UCSD-AML1 (cell line): ENCODE results near the gene CACNA1C.

ENCODE experiments used
- DNase-seq: peaks from one replicate; lab custom pipeline; 2025; ENCODE audit not compliant: unreplicated experiment; lab: John Stamatoyannopoulos, UW

The CACNA1C gene

GRCh38 chr12:2334689-2335088 is 281.9 kb downstream of the CACNA1C start:
- DNase-seq, result no peak

- no peak for DNase-seq
These were observed 282.3 kb downstream of the CACNA1C start for GRCh38 chr12:2335109-2335508.

- DNase-seq, result no peak
These were observed 282.7 kb downstream of the CACNA1C start for GRCh38 chr12:2335513-2335912.

- no peak for DNase-seq
These were observed 283.1 kb downstream of the CACNA1C start for GRCh38 chr12:2335916-2336315.

DNA sequence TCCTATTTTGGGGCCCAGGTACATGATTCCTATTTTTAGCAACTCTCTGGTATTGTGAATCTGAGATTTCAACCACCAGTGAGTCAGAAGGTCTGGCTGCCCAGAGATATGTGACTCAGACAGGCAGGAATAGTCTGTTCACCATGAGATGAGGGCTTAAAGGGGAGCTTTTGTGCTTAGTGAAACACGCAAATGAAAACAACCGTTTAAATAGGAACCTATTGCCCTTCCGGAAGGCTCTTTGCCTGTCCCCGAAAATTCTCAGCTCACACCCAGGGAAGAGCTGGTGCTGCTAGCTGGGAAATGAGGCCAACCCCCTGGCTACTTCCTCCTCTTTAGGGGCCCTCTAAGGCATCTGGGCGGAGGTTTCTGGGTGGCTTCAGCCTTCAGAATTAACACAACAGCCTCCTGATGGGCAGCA is 283.6 kb downstream of the CACNA1C start:
- peak; percentile 36 for DNase-seq

- no peak for DNase-seq
These were observed 284.5 kb downstream of the CACNA1C start for GRCh38 chr12:2337031-2338010.

GRCh38 chr12:2338381-2338780 is 285.6 kb downstream of the CACNA1C start:
- no peak for DNase-seq

- DNase-seq, result no peak
These were observed 286.2 kb downstream of the CACNA1C start for GRCh38 chr12:2338991-2339431.

DNA sequence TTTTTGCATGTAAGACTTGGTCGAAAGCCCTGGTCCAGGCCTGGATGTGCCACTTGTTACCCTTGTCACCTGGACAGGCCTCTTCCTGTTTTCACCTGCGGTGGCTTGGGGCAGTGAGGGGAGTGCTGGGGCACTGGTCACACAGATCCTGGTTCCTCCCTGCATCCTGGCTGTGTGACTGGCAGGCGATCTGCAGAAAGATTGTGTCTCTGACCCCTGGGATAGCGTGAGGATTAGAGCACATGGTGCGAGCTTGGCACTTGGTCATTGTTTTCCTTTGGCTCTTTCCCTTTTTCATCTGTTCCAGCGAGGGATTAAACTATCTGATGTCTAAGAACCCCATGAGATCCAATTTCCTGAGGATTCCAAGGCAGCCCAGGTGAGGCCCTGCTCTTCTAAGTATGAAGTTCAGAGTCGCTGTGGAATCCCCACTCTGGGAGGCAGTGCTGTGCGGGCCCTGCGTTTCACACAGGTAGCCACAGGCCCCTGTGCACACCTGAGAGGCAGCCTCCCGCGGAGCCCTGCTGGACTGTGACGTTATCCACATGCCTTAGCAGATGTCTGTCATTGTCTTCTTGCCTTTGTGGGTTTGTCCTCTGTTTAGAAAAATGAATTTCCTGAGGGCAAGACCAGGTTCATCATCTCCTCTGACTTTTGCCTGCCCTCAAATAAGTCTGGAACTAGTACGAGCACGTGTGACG is 288.4 kb downstream of the CACNA1C start:
- DNase-seq, result no peak

DNA sequence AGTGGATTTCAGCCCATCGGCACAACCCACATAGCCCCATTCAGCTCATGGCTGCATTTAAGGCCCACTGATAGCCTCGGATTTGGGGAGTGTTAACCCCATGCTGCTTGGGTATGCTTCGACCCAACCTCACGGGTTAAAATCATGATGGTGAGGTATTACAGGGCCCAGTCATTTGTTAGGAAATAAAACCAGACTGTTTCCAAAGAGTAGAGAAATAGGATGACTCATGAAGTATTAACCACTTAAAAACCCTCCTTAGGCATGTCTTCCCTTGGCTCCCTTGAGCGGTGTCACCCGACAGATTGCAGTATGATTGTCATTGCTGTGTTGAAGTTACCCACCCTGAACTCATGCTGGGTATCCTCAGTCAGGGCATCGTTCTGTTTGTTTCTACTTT is 289.1 kb downstream of the CACNA1C start:
- DNase-seq, result no peak

DNA sequence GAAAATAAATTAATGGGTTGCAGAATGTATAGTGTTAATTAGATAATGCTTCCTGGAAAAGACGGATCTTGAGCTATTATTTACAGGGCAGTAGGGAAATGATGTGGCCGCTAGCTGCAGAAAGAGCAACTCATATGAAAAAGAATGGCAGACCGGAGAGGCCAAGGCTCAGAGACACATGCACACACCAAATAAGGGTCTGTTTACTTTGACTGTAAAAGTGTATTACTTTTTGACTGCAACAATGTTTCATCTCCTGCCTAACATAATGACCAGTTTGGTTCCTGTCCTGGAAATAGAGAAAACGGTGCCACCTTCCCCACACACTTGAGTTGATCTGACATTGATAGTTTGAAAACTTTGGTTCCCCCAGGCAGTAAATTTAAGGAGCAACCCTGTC is 290.9 kb downstream of the CACNA1C start:
- DNase-seq, result no peak

GRCh38 chr12:2344476-2344875 is 291.7 kb downstream of the CACNA1C start:
- DNase-seq, result no peak

- no peak for DNase-seq
These were observed 292.1 kb downstream of the CACNA1C start for GRCh38 chr12:2344885-2345284.

GRCh38 chr12:2345902-2346301 is 293.1 kb downstream of the CACNA1C start:
- no peak for DNase-seq

DNA sequence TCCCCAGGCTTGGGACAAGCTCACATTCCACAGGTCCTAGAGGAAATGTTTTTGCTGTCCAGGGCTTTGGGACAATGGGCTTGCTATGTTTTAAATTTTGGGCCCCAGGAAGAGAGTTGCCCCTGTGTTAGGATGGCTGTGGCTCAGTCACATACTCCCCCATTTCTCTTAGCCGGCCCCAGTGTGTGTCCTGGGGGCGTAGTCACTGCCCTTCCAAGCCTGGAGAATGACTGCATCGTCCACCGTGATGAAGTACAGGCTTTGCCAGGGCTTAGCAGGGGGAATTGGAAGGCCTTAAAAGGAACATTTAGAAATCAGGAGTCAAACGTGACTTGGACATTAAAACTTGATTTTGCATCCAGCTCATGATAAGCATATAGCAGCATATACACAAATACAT is 293.6 kb downstream of the CACNA1C start:
- no peak for DNase-seq

DNA sequence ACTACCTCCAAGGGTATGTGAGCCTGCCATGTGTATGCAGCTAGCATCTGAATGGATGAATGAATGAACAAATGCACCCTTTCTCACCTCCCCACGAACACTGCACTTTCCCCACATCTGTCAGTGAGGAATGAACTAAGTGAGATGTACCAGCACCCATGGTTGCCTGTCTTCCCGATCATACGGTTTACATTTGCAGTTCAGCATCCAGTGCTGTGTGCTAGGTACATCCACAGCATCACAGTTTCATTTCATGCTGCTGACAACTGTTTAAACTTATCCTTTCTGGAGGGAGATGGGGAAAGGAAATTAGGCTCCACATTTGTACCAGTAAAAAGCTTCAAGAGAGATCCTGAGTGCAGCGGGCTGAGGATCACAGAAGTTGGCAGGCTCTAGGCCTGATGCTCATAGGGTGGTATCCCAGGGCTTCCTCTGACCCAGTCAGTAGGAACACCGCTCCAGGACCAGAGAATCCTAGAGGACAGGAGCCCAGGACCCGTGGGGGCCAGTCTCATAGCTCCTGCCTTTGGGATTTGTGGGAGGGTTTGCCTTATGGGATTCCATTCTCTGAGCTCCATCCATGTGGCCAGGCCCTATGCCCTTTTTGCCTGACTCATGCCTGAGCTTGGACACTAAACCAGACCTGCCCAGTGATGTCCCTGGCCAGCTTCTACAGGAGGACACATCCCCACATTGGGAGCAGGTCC is 294.5 kb downstream of the CACNA1C start:
- DNase-seq, result no peak

GRCh38 chr12:2347844-2348481 is 295.2 kb downstream of the CACNA1C start:
- no peak for DNase-seq

DNA sequence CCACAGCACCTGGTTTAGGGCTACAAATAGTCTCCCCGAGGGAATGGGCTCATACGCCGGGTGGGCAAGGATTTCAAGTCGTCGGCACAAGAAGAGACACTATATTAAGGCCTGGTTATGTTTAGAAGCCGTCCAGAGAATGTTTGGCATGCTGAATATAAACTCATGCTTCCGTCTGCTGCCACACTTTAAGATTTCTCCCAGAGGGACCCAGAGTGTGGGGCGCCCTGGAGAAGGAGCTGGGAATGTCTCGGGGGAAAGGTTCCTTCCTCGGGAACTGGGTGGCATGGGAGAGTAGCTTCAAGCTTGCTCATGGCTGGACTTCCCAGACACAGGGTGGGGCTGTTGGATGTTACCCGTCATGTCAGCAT is 295.7 kb downstream of the CACNA1C start:
- no peak for DNase-seq

DNA sequence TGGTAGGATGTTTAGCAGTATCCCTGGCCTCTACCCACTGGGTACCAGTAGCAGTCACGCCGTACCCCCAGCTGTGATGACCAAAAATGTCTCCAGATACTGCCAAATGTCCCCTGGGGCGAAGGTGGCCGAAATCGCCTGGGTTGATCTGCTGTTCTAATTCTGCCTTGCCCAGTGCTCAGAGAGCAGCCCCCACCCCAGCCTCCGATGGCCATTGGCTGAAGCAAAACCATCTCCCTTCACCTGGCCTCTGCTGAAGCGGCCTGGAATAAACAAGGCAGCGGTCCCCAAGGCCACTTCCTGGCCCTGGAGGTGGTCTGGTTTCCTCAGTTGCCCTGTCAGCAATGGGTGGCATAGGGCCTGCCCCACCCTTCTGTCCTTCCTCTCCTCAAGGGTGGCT is 298.4 kb downstream of the CACNA1C start:
- no peak for DNase-seq

GRCh38 chr12:2352203-2352602 is 299.4 kb downstream of the CACNA1C start:
- no peak for DNase-seq

- no peak for DNase-seq
These were observed 300.5 kb downstream of the CACNA1C start for GRCh38 chr12:2353281-2353680.
